Fibroblast of lung (primary cell): ENCODE data around the gene DNMBP. TPM values are rescaled to one million over a fixed set of nuclear protein-coding genes. Genes with fewer than 3 reads are reported as not detected.

ENCODE experiments used
- DNase-seq, 2 donors: peaks; one replicate each; pipeline versions ENCODE4 v3.0.0 to v3.0.0-alpha.2; 2010; ENCODE audit warnings: low read depth in 2 of 2
- H2AFZ ChIP-seq: 2 replicates; pipeline ENCODE4 v1.5.1; 2012; ENCODE audit warnings: low read length, control low read depth, inconsistent platforms
- H3K27ac ChIP-seq: 2 replicates; pipeline ENCODE4 v1.5.1; 2011; ENCODE audit warnings: low read length, control low read depth; ENCODE audit not compliant: insufficient read depth
- H3K27me3 ChIP-seq: 2 replicates; pipeline ENCODE4 v1.5.1; 2011; ENCODE audit warnings: mild to moderate bottlenecking, low read length; ENCODE audit not compliant: control insufficient read depth, insufficient read depth
- H3K36me3 ChIP-seq: 2 replicates; pipeline ENCODE4 v1.5.1; 2011; ENCODE audit warnings: low read length; ENCODE audit not compliant: control insufficient read depth, insufficient read depth
- H3K4me1 ChIP-seq: 2 replicates; pipeline ENCODE4 v1.5.1; 2011; ENCODE audit warnings: low read length; ENCODE audit not compliant: control insufficient read depth, insufficient read depth; ENCODE audit errors: extremely low read depth
- H3K4me2 ChIP-seq: 2 replicates; pipeline ENCODE4 v1.5.1; 2011; ENCODE audit warnings: low read length, control low read depth; ENCODE audit not compliant: insufficient read depth; ENCODE audit errors: extremely low read depth
- H3K4me3 ChIP-seq, 4 experiments: fragments of 200-600 bp in 1 of 4; sonication (generic) in 1 of 4; replicated peaks in 1 of 4; 2 replicates each; pipeline ENCODE4 v1.5.1; 2011 to 2016; ENCODE audit warnings: low read length in 4 of 4, low read depth in 3 of 4, mild to moderate bottlenecking in 3 of 4, control low read depth in 2 of 4, inconsistent platforms in 1 of 4, mixed read lengths in 1 of 4; ENCODE audit not compliant: insufficient read depth in 1 of 4; ENCODE audit errors: control extremely low read depth in 1 of 4
- H3K79me2 ChIP-seq: 2 replicates; pipeline ENCODE4 v1.5.1; 2012; ENCODE audit warnings: mild to moderate bottlenecking, low read length, inconsistent platforms; ENCODE audit not compliant: control insufficient read depth, insufficient read depth
- H3K9ac ChIP-seq: 2 replicates; pipeline ENCODE4 v1.5.1; 2011; ENCODE audit warnings: mild to moderate bottlenecking, low read length, control low read depth; ENCODE audit not compliant: insufficient read depth
- H3K9me3 ChIP-seq: 2 replicates; pipeline ENCODE4 v1.5.1; 2012; ENCODE audit warnings: low read depth, low read length; ENCODE audit not compliant: control insufficient read depth, insufficient read depth
- H4K20me1 ChIP-seq: 2 replicates; pipeline ENCODE4 v1.5.1; 2011; ENCODE audit warnings: low read length; ENCODE audit not compliant: control insufficient read depth, insufficient read depth; ENCODE audit errors: extremely low read depth
- CTCF ChIP-seq, 2 donors: IDR thresholded peaks in 1 of 2; conservative IDR thresholded peaks in 1 of 2; 1 replicate in 1 of 2; 2 replicates in 1 of 2; pipeline ENCODE4 v1.5.1; 2011 to 2012; ENCODE audit warnings: low read length in 2 of 2, control low read depth in 1 of 2, inconsistent platforms in 1 of 2, low read depth in 1 of 2, mild to moderate bottlenecking in 1 of 2
- EZH2 ChIP-seq: IDR thresholded peaks from 2 replicates; pipeline ENCODE4 v1.5.1; 2012; ENCODE audit warnings: low read length, control low read depth, mild to moderate bottlenecking; ENCODE audit errors: missing control alignments
- polyA plus RNA-seq, 2 donors: library from polyadenylated mRNA; depleted of rRNA in 1 of 2; stranded (reverse) in 1 of 2; unstranded in 1 of 2; fragments of >200 nt; gene quantifications; 2 replicates each; pipeline ENCODE4 v1.2.1, GENCODE V29; 2011 to 2012; ENCODE audit warnings: missing spikeins in 1 of 2
- total RNA-seq: library from RNA; depleted of rRNA; stranded (reverse); fragments of >200 nt; gene quantifications from 2 replicates; pipeline ENCODE4 v1.2.1, GENCODE V29; 2014

Gene DNMBP
- total and polyA plus RNA-seq, 2 donors (not counting 1 experiment from before 2014, with no cell fraction given) = 12.9 to 21.2 TPM

- no peaks in the 10 kb centered on the region for H4K20me1 ChIP-seq
- TF ChIP-seq CTCF (conservative IDR thresholded peaks at IDR 0.05 in 1 of 2, IDR thresholded peaks at IDR 0.05 in 1 of 2; ENCODE audit: low read depth in 1 of 2, low read length in 2 of 2) (no peak), EZH2 (no peak)
- H3K36me3 ChIP-seq = no peaks in the 10 kb centered on the region
- no peak overlapping the region for H3K27ac ChIP-seq
- H3K4me2 ChIP-seq = no peak overlapping the region
- no peaks in the 10 kb centered on the region for H3K4me1 ChIP-seq
- H3K9ac ChIP-seq = no peak overlapping the region
- H3K27me3 ChIP-seq = no peaks in the 10 kb centered on the region
- no peak for DNase-seq
- H3K79me2 ChIP-seq = no peaks in the 10 kb centered on the region
- H3K4me3 ChIP-seq = no peak overlapping the region
- H2AFZ ChIP-seq = no peak overlapping the region
- H3K9me3 ChIP-seq = no peaks in the 10 kb centered on the region
Observed at GRCh38 chr10:99855479-99856071, 154.2 kb downstream of the DNMBP start.

- TF ChIP-seq CTCF (conservative IDR thresholded peaks at IDR 0.05 in 1 of 2, IDR thresholded peaks at IDR 0.05 in 1 of 2; ENCODE audit: low read depth in 1 of 2, low read length in 2 of 2) = peak; percentile 64 to 73
- no peak for TF ChIP-seq EZH2
- Histone ChIP-seq H3K9ac (no peak overlapping the region), H3K4me3 (no peak overlapping the region), H3K79me2 (no peaks in the 10 kb centered on the region), H3K4me2 (no peak overlapping the region), H4K20me1 (no peaks in the 10 kb centered on the region), H3K27me3 (no peaks in the 10 kb centered on the region), H3K36me3 (no peaks in the 10 kb centered on the region), H2AFZ (peak overlapping the region; percentile 10), H3K4me1 (no peaks in the 10 kb centered on the region), H3K9me3 (no peaks in the 10 kb centered on the region), H3K27ac (no peak overlapping the region)
- peak; percentile 73 to 87 for DNase-seq
Observed at GRCh38 chr10:99854860-99855259, 154.9 kb downstream of the DNMBP start.

GRCh38 chr10:99853655-99854054 lies 156.1 kb downstream of the DNMBP start:
- TF ChIP-seq EZH2 = no peak
- Histone ChIP-seq H3K9me3 (no peaks in the 10 kb centered on the region), H4K20me1 (no peaks in the 10 kb centered on the region), H3K27ac (no peak overlapping the region), H2AFZ (no peak overlapping the region), H3K9ac (no peak overlapping the region), H3K4me3 (peak overlapping the region in 1 of 4 experiments; percentile 27), H3K4me1 (no peaks in the 10 kb centered on the region), H3K27me3 (no peaks in the 10 kb centered on the region), H3K36me3 (no peaks in the 10 kb centered on the region), H3K4me2 (no peak overlapping the region), H3K79me2 (no peaks in the 10 kb centered on the region)
- DNase-seq = no peak
